Ovary (tissue), 3 donors: Measurements from ENCODE around the gene DAPP1.

Experiments used
- CTCF ChIP-seq, 3 donors: fragments of 450-650 bp in 2 of 3; fragments of 200-600 bp in 1 of 3; IDR thresholded peaks; one replicate each; pipeline versions ENCODE4 v1.5.1 to v1.8.0; 2016 to 2022; ENCODE audit warnings: antibody characterized with exemption in 3 of 3, mild to moderate bottlenecking in 1 of 3
- EP300 ChIP-seq: sonication (generic); formaldehyde crosslinking; IDR thresholded peaks from one replicate; pipeline ENCODE4 v1.6.1; 2017; ENCODE audit warnings: antibody characterized with exemption
- POLR2A ChIP-seq: fragments of 450-650 bp; IDR thresholded peaks from one replicate; pipeline ENCODE4 v1.6.1; 2017; ENCODE audit warnings: antibody characterized with exemption, mild to moderate bottlenecking, moderate library complexity
- donor health status: DM: no; HTN: no; CAD: no.

GRCh38 chr4:99832321-99832720 lies 15.7 kb downstream of the DAPP1 start:
- no peak for TF ChIP-seq POLR2A
- TF ChIP-seq CTCF (IDR thresholded peaks at IDR 0.05) = no peak
- no peak for TF ChIP-seq EP300
